K562 (cell line): ENCODE measurements around the gene UBE2L3. TPM values are rescaled to one million over a fixed set of nuclear protein-coding genes. Genes with fewer than 3 reads are reported as not detected.

Source experiments
- BCL6 ChIP-seq: fragments of 250-450 bp; sonication (Bioruptor Pico); IDR thresholded peaks from 2 replicates; pipeline ENCODE4 v1.4.0; 2020
- BMI1 ChIP-seq: fragments of 150-350 bp; IDR thresholded peaks from 2 replicates; pipeline ENCODE4 v1.6.1; 2014; ENCODE audit warnings: low read length
- CHD1 ChIP-seq: fragments of 200-600 bp; sonication (generic); IDR thresholded peaks from one replicate; pipeline ENCODE4 v1.6.1; 2012; ENCODE audit warnings: mild to moderate bottlenecking, moderate library complexity, low read length, inconsistent platforms
- CREM ChIP-seq: IDR thresholded peaks from 2 replicates; pipeline ENCODE4 v1.6.1; 2014; ENCODE audit warnings: antibody characterized with exemption, low read depth
- GTF2F1 ChIP-seq: IDR thresholded peaks from 2 replicates; pipeline ENCODE4 v1.6.1; 2011; ENCODE audit warnings: low read depth, low read length, improper control_type of control experiment
- HNRNPUL1 ChIP-seq: fragments of 200-400 bp; formaldehyde crosslinking; IDR thresholded peaks from 2 replicates; pipeline ENCODE4 v1.6.1; 2017; ENCODE audit warnings: low read length
- MYBL2 ChIP-seq, 2 experiments: fragments of 450-650 bp in 1 of 2; sonication (generic) in 1 of 2; formaldehyde crosslinking in 1 of 2; IDR thresholded peaks; 2 replicates each; pipeline versions ENCODE4 v1.6.1 to v1.8.1; 2017 to 2022; ENCODE audit warnings: borderline replicate concordance in 1 of 2, inconsistent platforms in 1 of 2, low read depth in 1 of 2, mild to moderate bottlenecking in 1 of 2, missing genetic modification reagents in 1 of 2, moderate library complexity in 1 of 2
- MYC ChIP-seq, 2 experiments: fragments of 250-450 bp in 1 of 2; sonication (Bioruptor Pico) in 1 of 2; IDR thresholded peaks; 2 replicates each; pipeline versions ENCODE4 v1.5.1 to v1.6.1; 2012 to 2021; ENCODE audit warnings: low read depth in 2 of 2, borderline replicate concordance in 1 of 2, improper control_type of control experiment in 1 of 2, low read length in 1 of 2, mild to moderate bottlenecking in 1 of 2, moderate library complexity in 1 of 2
- NCOA4 ChIP-seq: fragments of 450-650 bp; IDR thresholded peaks from 2 replicates; pipeline ENCODE4 v1.6.1; 2018; ENCODE audit warnings: mild to moderate bottlenecking; ENCODE audit not compliant: partially characterized antibody
- NFE2 ChIP-seq: IDR thresholded peaks from 2 replicates; pipeline ENCODE4 v1.6.1; 2014; ENCODE audit warnings: antibody characterized with exemption, low read depth
- NR2F6 ChIP-seq: fragments of 450-650 bp; formaldehyde crosslinking; IDR thresholded peaks from 2 replicates; pipeline ENCODE4 v1.4.0; 2020; ENCODE audit warnings: mild to moderate bottlenecking
- RBM15 ChIP-seq: fragments of 200-400 bp; formaldehyde crosslinking; IDR thresholded peaks from 2 replicates; pipeline ENCODE4 v1.6.1; 2018; ENCODE audit warnings: mild to moderate bottlenecking, low read length, moderate library complexity; ENCODE audit not compliant: insufficient read depth
- XRCC3 ChIP-seq: fragments of 450-650 bp; IDR thresholded peaks from 2 replicates; pipeline ENCODE4 v1.6.1; 2017; ENCODE audit warnings: mild to moderate bottlenecking, moderate library complexity
- ZNF239 ChIP-seq: fragments of 250-450 bp; sonication (Bioruptor Pico); IDR thresholded peaks from 2 replicates; pipeline ENCODE4 v1.4.0; 2020; ENCODE audit warnings: mild to moderate bottlenecking
- ZNF384 ChIP-seq: IDR thresholded peaks from 2 replicates; pipeline ENCODE4 v1.6.1; 2012; ENCODE audit warnings: low read depth, low read length, improper control_type of control experiment
- ZNF41 ChIP-seq: fragments of 250-450 bp; sonication (Bioruptor Pico); conservative IDR thresholded peaks from 2 replicates; pipeline ENCODE4 v1.4.0; 2020; ENCODE audit warnings: mild to moderate bottlenecking
- ZNF444 ChIP-seq: fragments of 250-450 bp; sonication (Bioruptor Pico); IDR thresholded peaks from 2 replicates; pipeline ENCODE4 v1.4.0; 2020; ENCODE audit warnings: mild to moderate bottlenecking, moderate library complexity
- ZNF76 ChIP-seq: fragments of 250-450 bp; sonication (Bioruptor Pico); IDR thresholded peaks from 2 replicates; pipeline ENCODE4 v1.4.0; 2020; ENCODE audit warnings: mild to moderate bottlenecking, moderate library complexity, borderline replicate concordance
- polyA plus RNA-seq, 8 experiments: library from polyadenylated mRNA; depleted of rRNA in 4 of 8; stranded (reverse) in 5 of 8; unstranded in 3 of 8; fragments of >200 nt; fragmentation: Nextera tagmentation in 2 of 8; fragmentation: Illumina TruSeq in 1 of 8; extraction: Ambion mirVana in 2 of 8; extraction: Trizol in 1 of 8; gene quantifications; 2 replicates each; pipeline versions ENCODE4 v1.2.1 to v1.2.3, GENCODE V29; 2011 to 2014; ENCODE audit warnings: inconsistent platforms in 1 of 8, missing spikeins in 1 of 8
- total RNA-seq, 7 experiments: library from RNA; depleted of rRNA in 6 of 7; stranded (reverse); fragments of >200 nt in 6 of 7; fragmentation: Illumina TruSeq in 2 of 7; extraction: Trizol in 2 of 7; gene quantifications; 2 replicates each; pipeline versions ENCODE4 v1.2.1 to v1.2.3, GENCODE V29; 2011 to 2021; ENCODE audit warnings: low replicate concordance in 1 of 7
- TF ChIP-seq, protein P1 (sequence below): fragments of 250-450 bp; sonication (Bioruptor Pico); IDR thresholded peaks from 2 replicates; pipeline ENCODE4 v1.4.0; 2020
- TF ChIP-seq, protein P2 (sequence below): fragments of 450-650 bp; IDR thresholded peaks from 2 replicates; pipeline ENCODE4 v1.6.1; 2016; ENCODE audit warnings: mild to moderate bottlenecking

UBE2L3 gene
- total and polyA plus RNA-seq, 9 of the 15 experiments (the other 6 are each of a cell fraction or from before 2014, with no cell fraction given), result 215 to 625 (median 285) TPM

DNA sequence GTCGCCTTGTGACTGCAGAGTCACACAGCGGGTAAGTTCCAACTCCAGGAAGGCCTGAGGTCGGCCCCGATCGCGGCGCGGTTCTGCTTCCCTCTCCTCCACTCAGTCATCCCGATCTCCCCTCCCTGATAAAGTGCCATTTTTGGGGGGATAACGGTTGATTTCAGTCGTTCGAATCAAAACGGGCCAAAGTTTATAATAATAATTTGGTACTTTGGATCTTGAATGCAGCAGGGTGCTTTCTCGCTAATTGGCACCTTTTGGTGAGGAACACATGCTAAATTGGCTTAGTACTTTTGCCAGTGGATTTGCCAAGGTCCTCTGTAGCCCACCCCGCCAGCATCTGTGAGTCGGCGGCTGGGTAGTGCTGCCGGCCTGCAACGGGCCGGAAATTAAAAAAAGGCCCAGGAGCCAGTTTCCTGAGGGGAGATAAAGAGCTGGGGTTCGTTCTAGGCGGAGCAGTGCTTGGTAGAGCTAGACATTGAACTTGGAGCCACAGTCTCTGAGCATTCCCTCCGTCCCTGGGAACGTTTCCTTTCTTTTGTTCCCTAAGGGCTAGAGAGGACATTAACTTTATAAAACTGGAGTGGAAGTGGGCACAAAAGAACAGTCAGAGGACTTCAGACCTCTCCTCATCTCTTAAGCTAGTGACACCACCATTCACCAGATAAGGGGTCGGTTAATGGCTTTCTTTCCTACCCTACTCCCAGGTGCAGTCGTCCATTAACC is 997 bp downstream of the UBE2L3 start (continued):
- TF ChIP-seq, protein P1, sequence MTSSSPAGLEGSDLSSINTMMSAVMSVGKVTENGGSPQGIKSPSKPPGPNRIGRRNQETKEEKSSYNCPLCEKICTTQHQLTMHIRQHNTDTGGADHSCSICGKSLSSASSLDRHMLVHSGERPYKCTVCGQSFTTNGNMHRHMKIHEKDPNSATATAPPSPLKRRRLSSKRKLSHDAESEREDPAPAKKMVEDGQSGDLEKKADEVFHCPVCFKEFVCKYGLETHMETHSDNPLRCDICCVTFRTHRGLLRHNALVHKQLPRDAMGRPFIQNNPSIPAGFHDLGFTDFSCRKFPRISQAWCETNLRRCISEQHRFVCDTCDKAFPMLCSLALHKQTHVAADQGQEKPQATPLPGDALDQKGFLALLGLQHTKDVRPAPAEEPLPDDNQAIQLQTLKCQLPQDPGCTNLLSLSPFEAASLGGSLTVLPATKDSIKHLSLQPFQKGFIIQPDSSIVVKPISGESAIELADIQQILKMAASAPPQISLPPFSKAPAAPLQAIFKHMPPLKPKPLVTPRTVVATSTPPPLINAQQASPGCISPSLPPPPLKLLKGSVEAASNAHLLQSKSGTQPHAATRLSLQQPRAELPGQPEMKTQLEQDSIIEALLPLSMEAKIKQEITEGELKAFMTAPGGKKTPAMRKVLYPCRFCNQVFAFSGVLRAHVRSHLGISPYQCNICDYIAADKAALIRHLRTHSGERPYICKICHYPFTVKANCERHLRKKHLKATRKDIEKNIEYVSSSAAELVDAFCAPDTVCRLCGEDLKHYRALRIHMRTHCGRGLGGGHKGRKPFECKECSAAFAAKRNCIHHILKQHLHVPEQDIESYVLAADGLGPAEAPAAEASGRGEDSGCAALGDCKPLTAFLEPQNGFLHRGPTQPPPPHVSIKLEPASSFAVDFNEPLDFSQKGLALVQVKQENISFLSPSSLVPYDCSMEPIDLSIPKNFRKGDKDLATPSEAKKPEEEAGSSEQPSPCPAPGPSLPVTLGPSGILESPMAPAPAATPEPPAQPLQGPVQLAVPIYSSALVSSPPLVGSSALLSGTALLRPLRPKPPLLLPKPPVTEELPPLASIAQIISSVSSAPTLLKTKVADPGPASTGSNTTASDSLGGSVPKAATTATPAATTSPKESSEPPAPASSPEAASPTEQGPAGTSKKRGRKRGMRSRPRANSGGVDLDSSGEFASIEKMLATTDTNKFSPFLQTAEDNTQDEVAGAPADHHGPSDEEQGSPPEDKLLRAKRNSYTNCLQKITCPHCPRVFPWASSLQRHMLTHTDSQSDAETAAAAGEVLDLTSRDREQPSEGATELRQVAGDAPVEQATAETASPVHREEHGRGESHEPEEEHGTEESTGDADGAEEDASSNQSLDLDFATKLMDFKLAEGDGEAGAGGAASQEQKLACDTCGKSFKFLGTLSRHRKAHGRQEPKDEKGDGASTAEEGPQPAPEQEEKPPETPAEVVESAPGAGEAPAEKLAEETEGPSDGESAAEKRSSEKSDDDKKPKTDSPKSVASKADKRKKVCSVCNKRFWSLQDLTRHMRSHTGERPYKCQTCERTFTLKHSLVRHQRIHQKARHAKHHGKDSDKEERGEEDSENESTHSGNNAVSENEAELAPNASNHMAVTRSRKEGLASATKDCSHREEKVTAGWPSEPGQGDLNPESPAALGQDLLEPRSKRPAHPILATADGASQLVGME (CRISPR knock-in tag), result peak; percentile 50; the same call in 1 of the 2 replicates
- TF ChIP-seq RBM15 (no peak), BMI1 (no peak), ZNF76 (CRISPR knock-in tag) (no peak), HNRNPUL1 (0 out of 2 replicates have a peak, but pooled peaks have one; percentile 84), GTF2F1 (peak; percentile 75; the same call in 1 of the 2 replicates), ZNF41 (CRISPR knock-in tag) (peak; percentile 30; the same call in 1 of the 2 replicates), MYC (IDR thresholded peaks at IDR 0.05; ENCODE audit: low read depth, low read length) (peak; percentile 37), MYC (CRISPR knock-in tag; IDR thresholded peaks at IDR 0.05; ENCODE audit: borderline replicate concordance, low read depth) (no peak), ZNF384 (peak; percentile 33; the same call in 1 of the 2 replicates), MYBL2 (IDR thresholded peaks at IDR 0.05; ENCODE audit: low read depth) (no peak), MYBL2 (CRISPR knock-in tag; IDR thresholded peaks at IDR 0.05; ENCODE audit: borderline replicate concordance) (no peak), NR2F6 (no peak; the same call in 1 of the 2 replicates), BCL6 (CRISPR knock-in tag) (0 out of 2 replicates have a peak, but pooled peaks have one; percentile 4), CHD1 (peak; percentile 19), XRCC3 (no peak), NFE2 (no peak), CREM (no peak), ZNF239 (peak; percentile 14; the same call in 1 of the 2 replicates), NCOA4 (no peak), ZNF444 (CRISPR knock-in tag) (no peak)
- TF ChIP-seq, protein P2, sequence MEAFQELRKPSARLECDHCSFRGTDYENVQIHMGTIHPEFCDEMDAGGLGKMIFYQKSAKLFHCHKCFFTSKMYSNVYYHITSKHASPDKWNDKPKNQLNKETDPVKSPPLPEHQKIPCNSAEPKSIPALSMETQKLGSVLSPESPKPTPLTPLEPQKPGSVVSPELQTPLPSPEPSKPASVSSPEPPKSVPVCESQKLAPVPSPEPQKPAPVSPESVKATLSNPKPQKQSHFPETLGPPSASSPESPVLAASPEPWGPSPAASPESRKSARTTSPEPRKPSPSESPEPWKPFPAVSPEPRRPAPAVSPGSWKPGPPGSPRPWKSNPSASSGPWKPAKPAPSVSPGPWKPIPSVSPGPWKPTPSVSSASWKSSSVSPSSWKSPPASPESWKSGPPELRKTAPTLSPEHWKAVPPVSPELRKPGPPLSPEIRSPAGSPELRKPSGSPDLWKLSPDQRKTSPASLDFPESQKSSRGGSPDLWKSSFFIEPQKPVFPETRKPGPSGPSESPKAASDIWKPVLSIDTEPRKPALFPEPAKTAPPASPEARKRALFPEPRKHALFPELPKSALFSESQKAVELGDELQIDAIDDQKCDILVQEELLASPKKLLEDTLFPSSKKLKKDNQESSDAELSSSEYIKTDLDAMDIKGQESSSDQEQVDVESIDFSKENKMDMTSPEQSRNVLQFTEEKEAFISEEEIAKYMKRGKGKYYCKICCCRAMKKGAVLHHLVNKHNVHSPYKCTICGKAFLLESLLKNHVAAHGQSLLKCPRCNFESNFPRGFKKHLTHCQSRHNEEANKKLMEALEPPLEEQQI, result no peak
